ENCODE data around the gene EPHB2.

GRCh38 chr1:22685591-22686059, 25.0 kb upstream of the EPHB2 start:
- TF ChIP-seq GTF2F1 (IDR thresholded peaks at IDR 0.05; ENCODE audit: low read length), result no peak
- TF ChIP-seq CTCF (CRISPR knock-in tag; IDR thresholded peaks at IDR 0.05), result no peak

Measured in HepG2 (cell line).